HEK293T (cell line): ENCODE data around the gene TCF7.

Source experiments
- BHLHE40 ChIP-seq: fragments of 450-650 bp; IDR thresholded peaks from 2 replicates; pipeline ENCODE4 v1.6.1; 2016; ENCODE audit warnings: mild to moderate bottlenecking, moderate library complexity, borderline replicate concordance
- CTBP1 ChIP-seq: fragments of 450-650 bp; IDR thresholded peaks from 2 replicates; pipeline ENCODE4 v1.6.1; 2016; ENCODE audit warnings: borderline replicate concordance
- ELF4 ChIP-seq: fragments of 450-650 bp; IDR thresholded peaks from 2 replicates; pipeline ENCODE4 v1.6.1; 2017; ENCODE audit warnings: antibody characterized with exemption
- FOXA1 ChIP-seq: fragments of 450-650 bp; IDR thresholded peaks from 2 replicates; pipeline ENCODE4 v1.6.1; 2016; ENCODE audit warnings: mild to moderate bottlenecking
- FOXK2 ChIP-seq: fragments of 450-650 bp; IDR thresholded peaks from 2 replicates; pipeline ENCODE4 v1.6.1; 2016; ENCODE audit warnings: mild to moderate bottlenecking
- FOXM1 ChIP-seq: fragments of 450-650 bp; IDR thresholded peaks from 2 replicates; pipeline ENCODE4 v1.6.1; 2017; ENCODE audit warnings: mild to moderate bottlenecking, borderline replicate concordance
- HDGF ChIP-seq: fragments of 450-650 bp; IDR thresholded peaks from 2 replicates; pipeline ENCODE4 v1.6.1; 2017; ENCODE audit warnings: antibody characterized with exemption, borderline replicate concordance
- LEF1 ChIP-seq: fragments of 450-650 bp; IDR thresholded peaks from 2 replicates; pipeline ENCODE4 v1.6.1; 2017; ENCODE audit warnings: mild to moderate bottlenecking, borderline replicate concordance
- NFRKB ChIP-seq: fragments of 450-650 bp; IDR thresholded peaks from 2 replicates; pipeline ENCODE4 v1.6.1; 2016; ENCODE audit warnings: mild to moderate bottlenecking, moderate library complexity
- PKNOX1 ChIP-seq: fragments of 450-650 bp; IDR thresholded peaks from 2 replicates; pipeline ENCODE4 v1.6.1; 2016
- SP1 ChIP-seq: fragments of 450-650 bp; IDR thresholded peaks from 2 replicates; pipeline ENCODE4 v1.6.1; 2017
- SUZ12 ChIP-seq: fragments of 450-650 bp; IDR thresholded peaks from 2 replicates; pipeline ENCODE4 v1.6.1; 2016; ENCODE audit warnings: mild to moderate bottlenecking
- TARDBP ChIP-seq: fragments of 450-650 bp; IDR thresholded peaks from 2 replicates; pipeline ENCODE4 v1.6.1; 2016
- ZNF384 ChIP-seq: fragments of 450-650 bp; IDR thresholded peaks from 2 replicates; pipeline ENCODE4 v1.6.1; 2016

GRCh38 chr5:134091626-134092121 lies 22.8 kb upstream of the TCF7 start:
- TF ChIP-seq FOXK2 (no peak), PKNOX1 (no peak), ZNF384 (no peak), LEF1 (no peak), SP1 (no peak), CTBP1 (no peak), FOXM1 (no peak), FOXA1 (no peak), ELF4 (no peak), SUZ12 (no peak), BHLHE40 (no peak), HDGF (no peak), NFRKB (no peak), TARDBP (no peak)
